Measurements from ENCODE around the gene UBE2E1. TPM values are rescaled to one million over a fixed set of nuclear protein-coding genes. Genes with fewer than 3 reads are reported as not detected.

The UBE2E1 gene
- total RNA-seq, 1 donor from 2014 or later = 124 TPM

GRCh38 chr3:23807424-23808015 is 1.8 kb downstream of the UBE2E1 start:
- intact Hi-C loops (cut with DNase I) = loop anchor here (2.0 to 10.0 kb wide), 2 partner anchors 59 to 603 kb away; partner anchors contain the start of gene UBE2E2
- DNase-seq (ENCODE audit: extremely low spot score in 2 of 2) = no peak
- Histone ChIP-seq H3K36me3 (no peaks in the 10 kb centered on the region), H3K27ac (peak overlapping the region; percentile 92), H3K9me3 (no peaks in the 10 kb centered on the region), H3K4me1 (peaks cover 54% of the 10 kb centered on the region), H3K4me3 (peak overlapping the region; percentile 69 to 98), H3K27me3 (no peaks in the 10 kb centered on the region)
- TF ChIP-seq CTCF (IDR thresholded peaks at IDR 0.05) (no peak), POLR2AphosphoS5 (IDR thresholded peaks at IDR 0.05; ENCODE audit: insufficient read depth in 1 of 2, low read depth in 1 of 2) (no peak), POLR2A (IDR thresholded peaks at IDR 0.05) (no peak)

- Histone ChIP-seq H3K36me3 (no peaks in the 10 kb centered on the region), H3K27ac (peak overlapping the region; percentile 28), H3K4me3 (no peak overlapping the region), H3K4me1 (peaks cover 60% of the 10 kb centered on the region), H3K27me3 (no peaks in the 10 kb centered on the region), H3K9me3 (no peaks in the 10 kb centered on the region)
- DNase-seq (ENCODE audit: extremely low spot score in 2 of 2) = no peak
- intact Hi-C loops (cut with DNase I) = loop anchor here (10.0 kb wide), 1 partner anchor 604 kb away; the partner anchor contains the start of gene UBE2E2
- no peak for TF ChIP-seq POLR2A (IDR thresholded peaks at IDR 0.05)
- TF ChIP-seq CTCF (IDR thresholded peaks at IDR 0.05) = no peak
- TF ChIP-seq POLR2AphosphoS5 (IDR thresholded peaks at IDR 0.05; ENCODE audit: insufficient read depth in 1 of 2, low read depth in 1 of 2) = no peak
Measured at GRCh38 chr3:23808525-23808924, 2.8 kb downstream of the UBE2E1 start.

- Histone ChIP-seq H3K27ac (peak overlapping the region; percentile 81), H3K9me3 (no peaks in the 10 kb centered on the region), H3K36me3 (no peaks in the 10 kb centered on the region), H3K4me3 (no peak overlapping the region), H3K4me1 (peaks cover 60% of the 10 kb centered on the region), H3K27me3 (no peaks in the 10 kb centered on the region)
- intact Hi-C loops (cut with DNase I) = loop anchor here (10.0 kb wide), 1 partner anchor 604 kb away; the partner anchor contains the start of gene UBE2E2
- no peak for TF ChIP-seq POLR2A (IDR thresholded peaks at IDR 0.05)
- TF ChIP-seq POLR2AphosphoS5 (IDR thresholded peaks at IDR 0.05; ENCODE audit: insufficient read depth in 1 of 2, low read depth in 1 of 2) = no peak
- no peak for TF ChIP-seq CTCF (IDR thresholded peaks at IDR 0.05)
- DNase-seq (ENCODE audit: extremely low spot score in 2 of 2) = no peak
Measured at GRCh38 chr3:23809294-23809693, 3.5 kb downstream of the UBE2E1 start.

GRCh38 chr3:23809840-23810342 is 4.1 kb downstream of the UBE2E1 start:
- no peak for DNase-seq (ENCODE audit: extremely low spot score in 2 of 2)
- H3K36me3 ChIP-seq = no peaks in the 10 kb centered on the region
- peak overlapping the region; percentile 66 to 83 for H3K4me3 ChIP-seq
- H3K4me1 ChIP-seq = peaks cover 58% of the 10 kb centered on the region
- intact Hi-C loops (cut with DNase I) = loop anchor here (10.0 kb wide), 1 partner anchor 605 kb away; the partner anchor contains the start of gene UBE2E2
- no peak for TF ChIP-seq POLR2A (IDR thresholded peaks at IDR 0.05)
- no peak for TF ChIP-seq CTCF (IDR thresholded peaks at IDR 0.05)
- TF ChIP-seq POLR2AphosphoS5 (IDR thresholded peaks at IDR 0.05; ENCODE audit: insufficient read depth in 1 of 2, low read depth in 1 of 2) = no peak
- H3K9me3 ChIP-seq = no peaks in the 10 kb centered on the region
- peak overlapping the region; percentile 81 for H3K27ac ChIP-seq
- no peaks in the 10 kb centered on the region for H3K27me3 ChIP-seq
